Fibroblast of the conjunctiva (primary cell): Measurements from ENCODE around the gene FREM2.
A peak's percentile ranks its signal among the peaks of the same experiment; 100 is the strongest.

Experiments
- DNase-seq: peaks from one replicate; pipeline ENCODE4 v3.0.0-alpha.2; 2010; ENCODE audit warnings: low read depth

The FREM2 gene

GRCh38 chr13:38685974-38686576 is 802 bp upstream of the FREM2 start:
- DNase-seq: peak; percentile 5

DNA sequence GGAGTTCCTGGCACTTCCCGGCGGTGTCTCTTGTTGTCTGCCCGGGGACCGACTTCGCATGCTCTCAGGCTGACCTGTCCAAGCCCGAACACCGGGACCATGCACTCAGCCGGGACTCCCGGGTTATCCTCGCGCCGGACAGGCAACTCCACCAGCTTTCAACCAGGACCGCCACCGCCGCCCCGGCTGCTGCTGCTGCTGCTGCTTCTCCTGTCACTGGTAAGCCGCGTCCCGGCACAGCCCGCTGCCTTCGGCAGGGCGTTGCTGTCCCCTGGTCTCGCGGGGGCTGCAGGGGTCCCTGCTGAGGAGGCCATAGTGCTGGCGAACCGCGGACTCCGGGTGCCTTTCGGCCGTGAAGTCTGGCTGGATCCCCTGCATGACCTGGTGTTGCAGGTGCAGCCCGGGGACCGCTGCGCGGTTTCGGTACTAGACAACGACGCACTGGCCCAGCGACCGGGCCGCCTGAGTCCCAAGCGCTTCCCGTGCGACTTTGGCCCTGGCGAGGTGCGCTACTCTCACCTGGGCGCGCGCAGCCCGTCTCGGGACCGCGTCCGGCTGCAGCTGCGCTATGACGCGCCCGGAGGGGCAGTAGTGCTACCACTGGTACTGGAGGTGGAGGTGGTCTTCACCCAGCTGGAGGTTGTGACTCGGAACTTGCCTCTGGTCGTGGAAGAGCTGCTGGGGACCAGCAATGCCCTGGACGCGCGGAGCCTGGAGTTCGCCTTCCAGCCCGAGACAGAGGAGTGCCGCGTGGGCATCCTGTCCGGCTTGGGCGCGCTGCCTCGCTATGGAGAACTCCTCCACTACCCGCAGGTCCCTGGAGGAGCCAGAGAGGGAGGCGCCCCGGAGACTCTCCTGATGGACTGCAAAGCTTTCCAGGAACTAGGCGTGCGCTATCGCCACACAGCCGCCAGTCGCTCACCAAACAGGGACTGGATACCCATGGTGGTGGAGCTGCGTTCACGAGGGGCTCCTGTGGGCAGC is 661 bp downstream of the FREM2 start:
- no peak for DNase-seq

GRCh38 chr13:38688674-38689073 is 1.8 kb downstream of the FREM2 start:
- DNase-seq: no peak

DNA sequence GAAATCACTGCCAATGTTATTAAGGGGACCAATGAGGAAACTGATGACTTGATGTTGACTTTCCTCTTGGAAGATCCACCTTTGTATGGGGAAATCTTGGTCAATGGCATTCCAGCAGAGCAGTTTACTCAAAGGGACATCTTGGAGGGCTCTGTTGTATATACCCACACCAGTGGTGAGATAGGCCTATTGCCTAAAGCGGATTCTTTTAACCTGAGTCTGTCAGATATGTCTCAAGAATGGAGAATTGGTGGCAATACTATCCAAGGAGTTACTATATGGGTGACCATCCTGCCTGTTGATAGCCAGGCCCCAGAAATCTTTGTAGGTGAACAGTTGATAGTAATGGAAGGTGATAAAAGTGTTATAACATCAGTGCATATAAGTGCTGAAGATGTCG is 3.4 kb downstream of the FREM2 start:
- no peak for DNase-seq

DNA sequence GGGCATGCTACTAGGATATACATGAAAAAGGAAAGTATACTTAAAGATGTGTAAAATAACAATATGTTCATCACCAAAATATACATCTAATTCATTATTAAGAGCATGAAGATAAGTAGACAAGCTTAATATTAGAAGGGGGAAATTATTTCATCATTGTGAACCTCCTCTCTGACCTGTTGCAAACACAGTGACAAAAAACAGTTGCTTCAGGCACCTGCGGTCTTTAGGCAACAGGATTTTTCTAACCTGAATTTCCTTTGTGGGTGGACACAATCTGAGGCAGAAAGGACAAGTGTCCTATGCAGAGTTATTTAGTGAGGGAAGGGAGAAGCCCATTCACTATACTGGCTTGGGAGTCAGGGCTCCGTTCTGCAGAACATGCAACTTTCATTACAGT is 6.3 kb downstream of the FREM2 start:
- DNase-seq: no peak

GRCh38 chr13:38693641-38694040 is 6.8 kb downstream of the FREM2 start:
- no peak for DNase-seq

DNA sequence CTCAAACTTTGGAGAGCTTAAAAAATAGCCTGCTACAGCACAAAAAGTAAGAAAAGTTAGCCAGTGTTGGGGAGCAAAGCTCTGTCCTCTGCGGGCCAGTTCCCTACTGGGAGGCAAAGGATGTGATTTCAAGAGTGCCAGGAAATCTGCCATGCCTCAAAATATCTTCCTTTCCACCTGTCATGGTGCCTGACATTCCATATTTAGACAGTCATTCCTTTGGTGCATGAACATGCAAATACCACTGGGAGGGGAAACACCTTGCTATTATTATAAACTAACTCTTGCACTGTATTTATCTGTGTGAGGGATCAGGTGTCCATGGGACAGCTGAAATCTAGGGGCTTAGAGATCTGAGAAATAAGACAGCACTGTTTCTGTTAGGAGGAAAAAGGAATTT is 10.3 kb downstream of the FREM2 start:
- no peak for DNase-seq

GRCh38 chr13:38697628-38698333 is 10.9 kb downstream of the FREM2 start:
- DNase-seq: no peak

DNA sequence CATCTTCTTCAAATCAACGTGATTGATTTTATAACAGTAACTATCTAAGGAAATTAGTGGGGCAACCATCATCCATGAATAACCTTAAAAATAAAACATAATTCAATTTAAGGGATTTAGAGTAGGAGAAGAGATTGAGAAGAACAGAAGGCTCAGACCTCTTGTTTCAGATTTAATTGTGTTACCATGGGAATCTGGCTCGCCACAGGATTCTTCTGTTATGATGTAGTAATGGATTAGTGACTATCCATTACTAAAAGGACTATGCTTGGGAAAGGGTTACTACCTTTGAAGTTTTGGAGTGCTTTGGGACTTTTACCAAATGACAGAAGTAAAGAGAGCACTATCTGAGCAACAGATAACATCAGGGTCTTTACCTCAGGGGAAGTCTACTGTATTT is 13.2 kb downstream of the FREM2 start:
- no peak for DNase-seq

DNA sequence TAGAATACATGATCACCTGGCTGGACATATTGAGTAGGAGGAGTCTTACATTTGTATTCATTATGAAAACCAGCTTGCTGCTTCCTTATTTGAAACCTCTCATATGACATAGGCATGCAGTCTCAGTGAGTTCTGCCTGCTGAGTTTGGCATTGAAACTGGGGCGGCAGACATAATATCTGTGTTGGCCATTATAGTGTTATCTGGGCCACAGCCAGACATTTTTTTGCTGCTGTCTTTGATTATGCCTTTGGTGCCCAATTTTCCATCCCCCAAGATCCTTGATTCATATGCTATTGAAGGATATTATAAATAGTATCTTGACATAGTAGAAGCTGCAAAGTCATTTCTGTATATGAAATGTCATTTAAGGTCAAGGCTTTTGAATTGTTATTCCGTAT is 15.8 kb downstream of the FREM2 start:
- DNase-seq: no peak

DNA sequence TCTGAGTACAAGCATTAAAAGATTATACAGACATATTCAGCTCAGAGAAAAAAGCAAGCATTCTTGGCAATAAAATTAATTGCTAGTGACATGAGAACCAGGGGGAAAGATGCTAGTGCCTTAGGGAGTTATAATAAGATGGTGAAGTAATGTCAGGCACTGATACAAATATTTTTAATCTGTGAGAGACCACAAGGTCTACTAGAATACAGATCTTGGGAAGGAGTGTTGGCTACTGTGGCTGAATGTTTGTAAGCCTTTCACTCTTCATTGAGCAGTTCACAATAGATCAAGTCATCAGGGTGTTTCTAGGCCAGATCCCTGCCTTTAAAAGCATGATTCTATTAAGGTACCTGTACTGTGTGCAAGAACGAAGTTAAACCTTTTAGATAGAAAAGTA is 16.4 kb downstream of the FREM2 start:
- DNase-seq: no peak

GRCh38 chr13:38705365-38705764 is 18.5 kb downstream of the FREM2 start:
- no peak for DNase-seq

DNA sequence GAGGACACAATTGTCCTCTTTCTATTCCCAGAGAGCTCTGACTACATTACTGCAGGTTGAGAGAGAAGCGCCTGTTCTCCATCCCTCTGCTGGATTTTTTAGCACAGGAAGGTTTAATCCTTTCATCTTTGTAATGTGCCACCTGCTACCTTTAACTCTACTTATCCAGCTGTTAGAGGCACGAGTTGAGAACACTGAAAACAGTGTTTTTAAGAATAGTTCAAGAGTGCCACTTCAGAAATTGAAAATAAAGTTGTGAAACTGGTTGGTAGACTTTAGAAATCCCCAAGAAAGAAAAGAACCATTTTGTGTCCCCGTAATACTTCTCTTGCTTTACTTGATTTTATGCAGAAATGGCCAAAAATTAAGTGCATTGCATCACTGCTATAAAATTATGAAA is 20.6 kb downstream of the FREM2 start:
- no peak for DNase-seq

DNA sequence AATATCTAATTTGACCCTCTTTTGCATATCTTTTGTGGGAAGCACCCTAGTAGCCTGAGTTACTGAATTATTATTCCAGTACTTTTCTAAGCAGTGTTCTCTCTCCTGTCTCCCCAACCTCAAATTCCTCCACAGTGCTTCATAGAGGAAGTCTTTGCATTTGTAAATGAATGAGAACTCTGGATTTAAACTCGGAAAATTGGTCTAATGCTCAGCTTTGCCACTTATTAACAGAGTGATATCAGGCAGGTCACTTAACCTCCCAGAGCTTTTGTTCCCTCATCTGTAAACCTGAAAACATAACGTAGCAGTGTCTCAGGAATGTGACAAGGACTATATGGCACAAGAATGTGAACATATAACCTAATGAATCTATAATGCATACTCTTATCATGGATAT is 26.2 kb downstream of the FREM2 start:
- DNase-seq: no peak

GRCh38 chr13:38718374-38718773 is 31.5 kb downstream of the FREM2 start:
- DNase-seq: no peak

DNA sequence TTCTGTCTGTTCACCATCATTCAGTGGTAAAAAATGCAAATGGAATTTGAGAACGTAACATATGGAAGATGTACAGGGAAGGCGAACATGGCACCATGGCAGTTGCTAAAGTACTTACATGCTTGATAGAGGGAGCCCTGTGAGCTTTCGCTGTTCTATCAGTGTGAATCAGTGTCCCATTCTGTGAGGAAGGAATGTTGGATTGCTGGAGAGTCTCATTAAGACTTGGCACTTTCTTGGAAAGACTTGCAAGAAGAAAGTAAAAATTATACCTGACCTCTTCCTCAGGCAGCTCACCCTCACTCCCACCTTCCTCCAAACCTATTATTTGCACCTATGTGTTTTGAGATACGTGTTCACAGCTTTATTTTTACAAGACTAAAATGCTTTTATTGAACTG is 43.5 kb downstream of the FREM2 start:
- no peak for DNase-seq

- no peak for DNase-seq
Measured at GRCh38 chr13:38733146-38733545, 46.3 kb downstream of the FREM2 start.

GRCh38 chr13:38735665-38736440 is 49.0 kb downstream of the FREM2 start:
- no peak for DNase-seq

GRCh38 chr13:38743466-38743865 is 56.6 kb downstream of the FREM2 start:
- DNase-seq: no peak

DNA sequence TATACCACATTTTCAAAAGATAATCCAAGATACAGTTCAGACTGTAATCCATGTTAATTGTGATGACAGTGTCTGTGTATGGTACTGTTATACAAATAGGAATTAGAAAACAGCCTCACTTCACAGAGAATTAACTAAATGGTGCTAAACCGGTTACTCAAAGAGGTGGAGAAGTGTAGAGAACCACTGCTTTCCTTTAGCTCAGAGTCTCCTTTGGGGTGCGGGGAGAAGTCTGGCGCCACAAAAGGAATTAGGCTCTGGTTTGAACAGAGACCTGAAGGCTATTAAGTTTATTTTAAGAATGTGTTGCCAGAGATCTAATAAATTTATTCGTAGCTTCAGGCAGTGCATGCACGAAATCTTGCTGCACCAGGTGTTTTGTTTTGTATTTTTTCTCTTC is 65.8 kb downstream of the FREM2 start:
- DNase-seq: no peak

GRCh38 chr13:38753878-38754277 is 67.0 kb downstream of the FREM2 start:
- DNase-seq: no peak

DNA sequence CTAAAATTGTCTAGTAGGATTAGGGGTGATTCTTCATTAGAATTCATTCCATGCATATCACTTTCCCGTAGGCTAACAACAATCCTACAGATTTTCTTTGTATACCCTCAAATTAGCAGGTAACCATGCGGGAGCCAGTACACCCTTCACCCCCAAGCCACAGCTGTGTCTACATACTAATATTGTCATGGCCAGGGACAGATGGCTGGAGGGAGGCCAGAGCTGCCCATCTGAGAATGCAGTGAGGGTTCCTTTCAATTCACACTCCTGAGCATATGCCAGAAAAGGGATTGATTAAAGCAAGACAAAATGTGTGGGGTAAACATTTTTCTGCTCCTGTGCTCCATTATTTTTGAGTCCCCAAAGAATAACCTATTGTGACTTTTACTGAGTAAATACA is 68.9 kb downstream of the FREM2 start:
- no peak for DNase-seq
